GM12873 (cell line): ENCODE data around the gene HNMT.

Experiments used
- TF ChIP-seq, protein P1 (sequence below): IDR thresholded peaks from 2 replicates; pipeline ENCODE4 v1.5.1; 2012; ENCODE audit warnings: low read depth, mild to moderate bottlenecking, moderate library complexity, low read length, control low read depth; ENCODE audit not compliant: insufficient read depth; ENCODE audit errors: missing control alignments

Gene HNMT

DNA sequence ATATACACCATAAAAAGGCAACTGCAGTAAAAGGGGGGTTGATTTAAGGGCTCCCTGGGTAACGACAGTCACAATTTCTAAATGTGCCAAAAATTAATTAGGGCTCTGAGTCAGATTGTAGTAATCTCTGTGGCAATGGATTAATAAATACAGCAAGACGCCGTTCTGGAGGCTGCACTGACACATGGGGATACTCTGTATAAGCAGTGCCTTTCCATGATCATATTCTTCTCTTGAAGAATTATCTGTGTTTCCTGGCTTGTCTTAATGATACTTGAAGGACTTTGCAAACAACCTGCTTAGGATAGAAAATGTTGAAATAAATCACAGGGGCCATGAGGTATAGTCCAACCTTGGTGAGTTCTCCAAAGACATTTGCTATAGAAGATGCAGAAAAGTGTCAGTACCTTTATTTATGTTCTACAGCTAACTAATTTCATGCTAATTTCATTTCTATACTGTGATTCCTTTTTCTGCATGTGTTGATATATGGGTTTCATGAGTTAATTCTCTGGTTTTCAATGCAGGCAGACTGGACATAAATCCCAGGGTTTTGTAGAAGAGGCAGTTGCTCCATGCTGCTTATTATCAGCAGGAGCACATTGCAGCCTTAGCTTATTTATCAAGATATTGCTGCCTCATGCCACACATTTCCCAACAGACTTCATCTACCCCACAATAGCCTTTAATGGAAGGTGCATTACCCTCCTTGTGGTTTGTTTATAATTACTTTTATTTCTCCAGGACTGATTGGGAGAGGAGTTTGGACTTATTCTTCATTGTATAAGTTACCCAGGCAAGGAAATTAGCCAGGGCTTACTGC, 54.8 kb downstream of the HNMT start:
- TF ChIP-seq, protein P1, sequence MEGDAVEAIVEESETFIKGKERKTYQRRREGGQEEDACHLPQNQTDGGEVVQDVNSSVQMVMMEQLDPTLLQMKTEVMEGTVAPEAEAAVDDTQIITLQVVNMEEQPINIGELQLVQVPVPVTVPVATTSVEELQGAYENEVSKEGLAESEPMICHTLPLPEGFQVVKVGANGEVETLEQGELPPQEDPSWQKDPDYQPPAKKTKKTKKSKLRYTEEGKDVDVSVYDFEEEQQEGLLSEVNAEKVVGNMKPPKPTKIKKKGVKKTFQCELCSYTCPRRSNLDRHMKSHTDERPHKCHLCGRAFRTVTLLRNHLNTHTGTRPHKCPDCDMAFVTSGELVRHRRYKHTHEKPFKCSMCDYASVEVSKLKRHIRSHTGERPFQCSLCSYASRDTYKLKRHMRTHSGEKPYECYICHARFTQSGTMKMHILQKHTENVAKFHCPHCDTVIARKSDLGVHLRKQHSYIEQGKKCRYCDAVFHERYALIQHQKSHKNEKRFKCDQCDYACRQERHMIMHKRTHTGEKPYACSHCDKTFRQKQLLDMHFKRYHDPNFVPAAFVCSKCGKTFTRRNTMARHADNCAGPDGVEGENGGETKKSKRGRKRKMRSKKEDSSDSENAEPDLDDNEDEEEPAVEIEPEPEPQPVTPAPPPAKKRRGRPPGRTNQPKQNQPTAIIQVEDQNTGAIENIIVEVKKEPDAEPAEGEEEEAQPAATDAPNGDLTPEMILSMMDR = no peak

DNA sequence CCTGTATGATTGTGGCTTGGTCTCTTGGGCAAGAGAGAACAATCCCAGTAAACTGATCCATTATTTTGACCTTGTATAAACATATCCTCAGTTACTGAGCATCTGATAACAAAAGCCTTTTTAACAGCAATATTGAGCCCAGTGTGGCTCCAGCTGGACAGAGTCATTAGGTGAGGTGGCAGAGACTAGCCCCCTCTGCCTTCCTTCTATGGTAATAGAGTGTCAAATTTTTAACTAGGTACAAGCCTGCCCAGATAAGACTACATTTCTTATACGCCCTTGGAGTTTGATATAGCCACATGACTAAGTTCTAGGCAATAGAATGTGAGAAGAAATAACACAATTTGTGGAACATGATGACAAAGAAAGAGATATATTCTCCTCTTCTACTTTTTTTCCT, 56.2 kb downstream of the HNMT start:
- TF ChIP-seq, protein P1 = no peak

DNA sequence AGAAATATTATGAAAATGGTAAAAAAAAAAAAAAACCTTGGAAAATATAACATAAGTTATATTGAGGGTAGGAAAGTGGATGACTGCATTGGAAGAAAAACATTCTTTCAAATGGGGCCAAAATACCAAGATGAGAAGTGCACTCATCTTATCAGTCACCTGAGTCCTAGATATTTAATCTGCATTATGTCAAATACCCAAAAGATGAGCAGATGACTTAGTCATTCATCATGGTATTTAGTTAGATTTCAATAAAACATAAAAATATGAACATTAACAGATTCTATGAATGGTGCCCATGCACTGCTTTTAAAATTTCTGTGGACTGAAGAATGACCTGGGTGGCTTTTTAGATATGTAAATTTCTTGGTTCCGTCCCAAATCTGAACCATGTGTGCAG, 56.9 kb downstream of the HNMT start:
- TF ChIP-seq, protein P1 = no peak

DNA sequence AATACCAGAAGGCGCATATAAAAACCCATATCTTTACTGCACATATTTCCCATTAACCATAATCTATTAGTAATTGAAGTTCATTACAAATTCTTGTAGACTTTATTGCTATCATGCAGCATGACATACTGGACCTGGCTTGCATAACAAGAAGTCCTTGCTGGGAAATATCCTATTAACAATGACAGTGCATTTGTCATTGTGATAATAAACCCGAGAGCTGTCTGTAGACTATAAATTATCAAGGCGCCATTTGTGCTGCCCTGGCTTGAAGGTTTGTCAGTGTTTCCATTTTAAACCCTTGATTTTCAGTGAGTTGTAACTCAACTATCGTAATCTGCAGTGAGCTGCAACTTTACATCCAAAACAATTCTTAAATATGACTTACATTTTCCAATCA, 59.0 kb downstream of the HNMT start:
- TF ChIP-seq, protein P1 = no peak

DNA sequence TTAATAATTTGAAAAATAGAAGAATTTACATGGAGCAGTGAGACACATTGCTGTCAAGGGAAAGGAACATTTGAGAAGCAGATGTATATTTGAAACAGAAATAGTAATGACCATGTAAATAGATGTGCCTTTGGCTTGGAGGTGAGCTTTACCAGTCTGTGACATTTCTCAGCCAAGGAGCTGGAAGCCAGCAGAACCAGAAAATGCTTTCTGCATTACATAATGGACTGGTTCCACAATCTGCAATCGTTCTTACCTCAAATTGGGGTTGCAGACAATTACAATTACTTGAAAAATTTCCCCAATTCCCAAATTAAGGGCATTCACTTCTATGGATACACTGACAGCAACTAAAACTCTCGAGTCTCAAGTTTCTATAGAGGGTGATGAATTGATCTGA, 59.7 kb downstream of the HNMT start:
- TF ChIP-seq, protein P1 = no peak

DNA sequence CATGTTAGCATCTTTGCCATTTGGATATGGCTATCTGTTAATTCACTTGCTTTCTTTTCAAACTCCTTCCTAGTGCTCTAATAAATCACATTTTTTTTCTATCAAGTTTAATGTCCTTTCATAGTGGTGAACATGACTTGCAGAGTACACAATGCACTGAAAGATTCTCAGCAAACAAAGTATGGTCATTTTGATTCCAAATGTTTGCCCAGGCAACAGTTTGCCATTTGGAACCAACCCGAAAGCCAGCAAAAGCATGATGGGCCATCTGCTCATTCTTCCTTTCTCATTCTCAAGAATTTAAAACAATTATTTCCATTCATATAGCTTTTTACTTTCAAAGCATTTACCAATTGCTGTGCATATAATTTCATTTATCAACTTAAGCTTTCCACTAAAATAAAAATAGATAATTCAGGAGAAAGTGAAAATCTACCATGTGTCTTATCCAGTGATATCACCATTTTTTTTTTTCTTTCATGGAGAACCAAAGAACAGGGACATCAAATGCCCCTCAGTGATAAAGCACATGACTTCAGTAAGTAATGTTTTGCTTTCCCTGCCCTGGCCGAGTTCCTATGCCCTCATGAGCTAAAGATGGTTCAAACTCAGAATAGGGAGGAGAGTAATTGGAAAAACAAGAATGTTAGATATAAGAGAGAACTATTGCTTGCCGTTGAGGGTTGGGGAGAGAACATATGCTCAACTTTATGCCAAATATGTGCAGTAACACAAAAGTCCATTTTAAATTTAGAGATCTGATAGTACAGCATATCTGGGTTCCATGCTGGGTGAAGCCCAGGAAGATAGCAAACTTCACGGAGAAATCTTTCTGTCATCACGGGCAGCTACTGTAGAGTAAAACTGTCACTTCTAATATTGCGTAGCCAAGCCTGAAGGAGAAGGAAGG, 62.1 kb downstream of the HNMT start:
- TF ChIP-seq, protein P1 = no peak

DNA sequence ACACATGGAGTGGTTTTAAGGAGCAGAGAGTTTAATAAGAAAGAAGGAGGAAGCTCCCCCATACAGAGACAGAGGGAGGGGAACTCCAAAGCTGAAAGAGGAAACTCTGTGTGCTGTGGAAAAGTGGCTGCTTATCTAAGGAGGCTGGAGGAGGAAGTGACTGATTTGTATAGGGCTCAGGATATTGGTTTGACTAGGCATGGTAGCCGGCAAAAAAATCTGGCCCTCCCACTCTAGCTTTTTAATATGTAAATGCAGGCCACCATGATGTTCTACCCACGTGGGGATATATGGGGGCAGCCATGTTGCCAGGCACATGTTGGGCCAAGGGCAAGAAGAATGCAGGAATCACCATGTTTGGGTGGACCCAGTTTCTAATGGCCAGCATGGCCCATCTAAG, 64.3 kb downstream of the HNMT start:
- TF ChIP-seq, protein P1 = no peak
